HG02571 (cell line): ENCODE results near the gene MRPL52.
"Not testable (repeated sequence)": the region's sequence is repeated elsewhere in the genome, so short reads cannot be mapped to it uniquely, and the experiment has no call there.

Source experiments
- ATAC-seq: cut with Tn5 transposase; IDR thresholded peaks from one replicate; pipeline ENCODE4 v1.9.1; 2021; ENCODE audit warnings: mild to moderate bottlenecking, moderate library complexity; ENCODE audit not compliant: unreplicated experiment

MRPL52 gene

GRCh38 chr14:22837750-22838538, 8.3 kb downstream of the MRPL52 start:
- ATAC-seq = no peak

- ATAC-seq = no peak
These were observed 8.9 kb downstream of the MRPL52 start for GRCh38 chr14:22838631-22839041.

- ATAC-seq = no peak
These were observed 9.6 kb downstream of the MRPL52 start for GRCh38 chr14:22839159-22839779.

- ATAC-seq = no peak
These were observed 11.6 kb downstream of the MRPL52 start for GRCh38 chr14:22841311-22841710.

GRCh38 chr14:22841769-22842168, 12.1 kb downstream of the MRPL52 start:
- no peak for ATAC-seq

GRCh38 chr14:22842211-22843122, 12.8 kb downstream of the MRPL52 start:
- ATAC-seq = no peak

GRCh38 chr14:22843123-22843925, 13.6 kb downstream of the MRPL52 start:
- no peak for ATAC-seq

- ATAC-seq = no peak
These were observed 14.8 kb downstream of the MRPL52 start for GRCh38 chr14:22844221-22845102.

GRCh38 chr14:22845103-22845394, 15.4 kb downstream of the MRPL52 start:
- no peak for ATAC-seq

GRCh38 chr14:22845821-22846625, 16.3 kb downstream of the MRPL52 start:
- ATAC-seq = no peak

GRCh38 chr14:22846811-22847307, 17.2 kb downstream of the MRPL52 start:
- ATAC-seq = no peak

GRCh38 chr14:22847661-22848341, 18.1 kb downstream of the MRPL52 start:
- no peak for ATAC-seq

- ATAC-seq = no peak
These were observed 18.9 kb downstream of the MRPL52 start for GRCh38 chr14:22848351-22849164.

- no peak for ATAC-seq
These were observed 19.6 kb downstream of the MRPL52 start for GRCh38 chr14:22849212-22849819.

GRCh38 chr14:22850944-22851764, 21.5 kb downstream of the MRPL52 start:
- no peak for ATAC-seq

- not testable (repeated sequence) for ATAC-seq
These were observed 22.5 kb downstream of the MRPL52 start for GRCh38 chr14:22852178-22852577.
